SJCRH30 (cell line): ENCODE data around the gene PCGF5. TPM values are rescaled to one million over a fixed set of nuclear protein-coding genes. Genes with fewer than 3 reads are reported as not detected.
"Not testable (repeated sequence)": the region's sequence is repeated elsewhere in the genome, so short reads cannot be mapped to it uniquely, and the experiment has no call there.

Source experiments
- DNase-seq, 2 experiments: peaks; one replicate each; pipeline ENCODE4 v3.0.0-alpha.2; 2015 to 2020
- H3K27ac ChIP-seq: fragments of 250-450 bp; sonication (Bioruptor Pico); 2 replicates; pipeline ENCODE4 v1.5.1; 2020; ENCODE audit warnings: mild to moderate bottlenecking, moderate library complexity
- H3K27me3 ChIP-seq: fragments of 250-450 bp; sonication (Bioruptor Pico); 2 replicates; pipeline ENCODE4 v1.5.1; 2020; ENCODE audit warnings: mild to moderate bottlenecking, moderate library complexity
- H3K36me3 ChIP-seq: fragments of 250-450 bp; sonication (Bioruptor Pico); 2 replicates; pipeline ENCODE4 v1.5.1; 2020; ENCODE audit warnings: mild to moderate bottlenecking, moderate library complexity
- H3K4me1 ChIP-seq: fragments of 250-450 bp; sonication (Bioruptor Pico); 2 replicates; pipeline ENCODE4 v1.5.1; 2020; ENCODE audit warnings: mild to moderate bottlenecking, moderate library complexity
- H3K4me3 ChIP-seq: fragments of 250-450 bp; sonication (Bioruptor Pico); 2 replicates; pipeline ENCODE4 v1.5.1; 2020; ENCODE audit warnings: mild to moderate bottlenecking, moderate library complexity
- H3K9me3 ChIP-seq: fragments of 250-450 bp; sonication (Bioruptor Pico); replicated peaks from 2 replicates; pipeline ENCODE4 v1.5.1; 2020; ENCODE audit warnings: mild to moderate bottlenecking, moderate library complexity
- total RNA-seq: library from RNA; depleted of rRNA; stranded (reverse); fragments of >200 nt; shearing (Covaris generic); gene quantifications from 2 replicates; pipeline ENCODE4 v1.2.3, GENCODE V29; 2014; rRNA removed

Gene PCGF5
- total RNA-seq, 1 experiment from 2014 or later: 11.3 TPM

DNA sequence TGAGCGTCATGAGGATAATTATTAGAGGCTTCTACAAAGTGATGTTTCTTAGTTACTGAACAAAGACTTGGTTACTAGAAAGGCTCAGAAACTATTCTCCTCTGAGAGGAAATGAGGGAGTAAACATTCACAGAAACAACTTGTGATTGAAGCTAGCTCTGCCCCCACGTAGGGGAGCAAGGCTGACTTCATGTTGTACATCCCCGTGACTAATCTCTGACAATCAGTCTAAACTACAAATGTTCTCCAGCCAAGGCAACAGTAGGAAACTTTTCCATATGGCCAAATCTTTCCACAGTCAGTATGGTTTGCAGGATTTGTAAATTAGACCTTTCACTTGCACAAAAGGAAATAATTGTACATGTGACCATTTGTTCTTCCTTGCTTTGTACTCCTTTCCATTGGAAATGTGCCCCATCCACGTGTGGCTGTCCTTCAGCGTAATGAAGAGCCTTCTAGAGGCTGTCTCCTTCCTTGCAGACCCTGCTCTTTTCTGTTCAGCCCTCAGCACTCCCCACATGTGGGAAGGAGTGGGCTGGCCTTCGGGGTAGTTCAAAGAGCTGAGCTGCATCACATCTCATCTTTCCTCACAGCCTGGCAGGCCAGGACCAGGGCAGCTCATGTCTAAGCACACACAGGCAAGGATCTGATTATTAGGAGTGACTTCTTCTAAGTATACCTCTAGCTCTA, 93.5 kb downstream of the PCGF5 start:
- no peaks in the 10 kb centered on the region for H3K36me3 ChIP-seq
- H3K4me1 ChIP-seq: peaks cover 27% of the 10 kb centered on the region
- peak overlapping the region; percentile 97 for H3K27ac ChIP-seq
- no peaks in the 10 kb centered on the region for H3K9me3 ChIP-seq
- H3K4me3 ChIP-seq: no peak overlapping the region
- peak; percentile 86 to 89 for DNase-seq
- no peaks in the 10 kb centered on the region for H3K27me3 ChIP-seq

DNA sequence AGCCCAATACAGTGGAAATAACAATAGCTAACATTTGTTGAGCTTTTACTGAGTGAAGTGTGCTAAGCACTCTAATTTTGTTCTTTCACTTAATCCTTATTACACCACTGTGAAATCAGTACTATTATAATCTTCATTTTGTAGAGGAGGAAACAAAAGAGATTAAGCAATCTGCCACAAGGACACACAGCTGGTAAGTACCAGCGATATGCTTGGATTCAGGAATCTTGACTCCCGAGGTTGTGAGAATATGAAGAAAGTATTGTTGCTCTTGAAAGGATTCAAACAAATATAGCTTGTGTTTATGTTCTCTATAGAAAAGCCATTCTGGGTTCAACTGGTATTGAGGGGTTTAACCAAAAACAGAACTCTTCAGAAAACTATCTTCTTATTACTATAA, 96.0 kb downstream of the PCGF5 start:
- no peak overlapping the region for H3K4me3 ChIP-seq
- DNase-seq: no peak
- H3K9me3 ChIP-seq: no peaks in the 10 kb centered on the region
- H3K4me1 ChIP-seq: peaks cover 27% of the 10 kb centered on the region
- no peaks in the 10 kb centered on the region for H3K27me3 ChIP-seq
- no peak overlapping the region for H3K27ac ChIP-seq
- no peaks in the 10 kb centered on the region for H3K36me3 ChIP-seq

DNA sequence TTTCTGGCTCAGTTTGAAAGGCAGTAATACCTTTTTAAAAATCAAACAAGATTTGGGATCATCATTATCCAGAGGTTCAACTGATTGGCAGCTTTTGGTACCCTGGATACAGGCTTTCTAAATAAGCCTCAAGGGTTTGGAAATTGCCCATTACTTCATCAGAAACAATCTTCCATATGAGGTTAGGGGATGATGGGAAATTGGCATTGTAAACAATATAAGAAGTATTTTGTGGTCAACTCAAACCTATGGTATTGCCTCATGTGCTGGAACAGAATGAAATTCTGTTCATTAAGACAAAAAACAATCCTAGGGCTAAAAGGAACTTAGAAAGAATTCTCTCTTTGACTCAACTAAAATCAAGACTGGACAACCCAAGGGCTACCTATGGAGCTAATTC, 97.1 kb downstream of the PCGF5 start:
- DNase-seq: no peak
- no peaks in the 10 kb centered on the region for H3K9me3 ChIP-seq
- no peak overlapping the region for H3K4me3 ChIP-seq
- no peaks in the 10 kb centered on the region for H3K36me3 ChIP-seq
- no peaks in the 10 kb centered on the region for H3K27me3 ChIP-seq
- no peak overlapping the region for H3K27ac ChIP-seq
- H3K4me1 ChIP-seq: peaks cover 17% of the 10 kb centered on the region

DNA sequence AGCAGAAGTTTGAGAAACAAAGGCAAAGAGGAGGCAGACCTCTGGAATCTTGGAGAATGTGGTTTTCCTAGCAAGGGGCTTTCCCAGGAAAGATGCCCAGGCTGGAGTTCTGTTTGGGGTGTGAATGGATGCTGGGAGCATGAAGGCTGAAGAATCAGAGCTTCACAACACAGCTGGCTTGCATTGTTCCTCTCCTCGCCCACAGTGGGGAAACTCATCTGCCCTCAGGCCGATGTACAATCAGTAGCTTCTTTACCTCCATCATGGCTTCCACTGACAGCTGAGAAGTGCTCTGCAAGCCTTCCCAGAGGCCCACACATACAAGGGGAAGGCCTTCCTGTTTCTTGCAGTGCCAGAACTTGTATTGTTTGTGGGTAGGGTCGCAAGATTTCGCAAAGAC, 98.9 kb downstream of the PCGF5 start:
- Histone ChIP-seq H3K36me3 (no peaks in the 10 kb centered on the region), H3K27ac (no peak overlapping the region), H3K4me3 (no peak overlapping the region), H3K27me3 (no peaks in the 10 kb centered on the region), H3K4me1 (peaks cover 7% of the 10 kb centered on the region; the same call in 1 of the 2 replicates), H3K9me3 (no peaks in the 10 kb centered on the region)
- peak; percentile 17 to 53 for DNase-seq

DNA sequence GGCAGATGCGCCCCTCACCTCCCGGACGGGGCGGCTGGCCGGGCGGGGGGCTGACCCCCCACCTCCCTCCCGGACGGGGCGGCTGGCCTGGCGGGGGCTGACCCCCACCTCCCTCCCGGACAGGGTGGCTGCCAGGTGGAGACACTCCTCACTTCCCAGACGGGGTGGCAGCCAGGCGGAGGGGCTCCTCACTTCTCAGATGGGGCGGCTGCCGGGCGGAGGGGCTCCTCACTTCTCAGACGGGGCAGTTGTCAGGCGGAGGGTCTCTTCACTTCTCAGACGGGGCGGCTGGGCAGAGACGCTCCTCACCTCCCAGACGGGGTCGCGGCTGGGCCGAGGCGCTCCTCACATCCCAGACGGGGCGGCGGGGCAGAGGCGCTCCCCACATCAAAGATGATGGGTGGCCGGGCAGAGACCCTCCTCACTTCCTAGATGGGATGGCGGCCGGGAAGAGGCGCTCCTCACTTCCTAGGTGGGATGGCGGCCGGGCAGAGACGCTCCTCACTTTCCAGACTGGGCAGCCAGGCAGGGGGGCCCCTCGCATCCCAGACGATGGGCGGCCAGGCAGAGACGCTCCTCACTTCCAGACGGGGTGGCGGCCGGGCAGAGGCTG, 102.9 kb downstream of the PCGF5 start:
- not testable (repeated sequence) for H3K27me3 ChIP-seq, H3K36me3 ChIP-seq, H3K9me3 ChIP-seq, DNase-seq, H3K4me1 ChIP-seq, H3K4me3 ChIP-seq, H3K27ac ChIP-seq

DNA sequence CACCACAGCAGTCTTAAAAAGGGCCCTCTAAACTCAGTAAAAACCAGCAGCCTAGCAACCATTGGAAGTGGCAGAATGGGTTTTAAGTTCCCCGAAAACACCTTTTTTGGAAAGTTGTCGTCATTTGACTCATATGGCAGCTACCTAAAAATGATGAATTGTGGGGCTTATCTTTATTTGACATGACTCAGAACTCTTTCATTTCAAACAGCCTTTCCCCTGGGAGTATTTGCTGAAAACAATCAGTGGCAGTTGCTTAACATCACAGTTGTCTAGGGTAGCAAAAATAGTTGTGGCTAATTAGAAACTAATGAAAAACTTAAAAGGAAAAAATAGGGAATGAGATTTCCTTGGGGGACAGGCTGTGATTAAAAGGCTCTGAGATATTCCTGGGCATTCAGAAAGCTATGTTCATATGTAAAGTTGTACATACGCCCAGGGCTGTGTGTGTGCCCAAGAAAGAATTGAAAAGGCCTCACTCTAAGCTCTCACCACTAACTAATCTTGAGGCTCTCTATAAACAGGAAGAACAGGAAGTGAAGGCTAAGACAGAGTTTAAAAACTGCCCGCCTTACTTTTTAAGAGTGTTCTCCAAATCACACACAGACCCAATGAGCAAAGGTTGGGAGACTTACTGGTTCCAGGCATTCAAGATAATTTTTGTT, 108.0 kb downstream of the PCGF5 start:
- no peak for DNase-seq
- Histone ChIP-seq H3K4me3 (no peak overlapping the region), H3K36me3 (no peaks in the 10 kb centered on the region), H3K4me1 (no peaks in the 10 kb centered on the region), H3K27ac (no peak overlapping the region), H3K27me3 (no peaks in the 10 kb centered on the region), H3K9me3 (no peaks in the 10 kb centered on the region)

Other genes starting within 250 kb of the PCGF5 start
- 11.4 and 11.9 TPM in 2 replicates for gene HECTD2, start 189.7 kb downstream of the PCGF5 start, total RNA-seq